CD4-positive, alpha-beta T cell treated with Interleukin-17A for 4 hours (primary cell): ENCODE measurements around the gene CDC42BPB.
"Not testable (repeated sequence)": the region's sequence is repeated elsewhere in the genome, so short reads cannot be mapped to it uniquely, and the experiment has no call there.

Experiments used
- DNase-seq: peaks from one replicate; pipeline ENCODE4 v3.0.0-alpha.2; 2020; ENCODE audit warnings: mixed read lengths

The CDC42BPB gene

DNA sequence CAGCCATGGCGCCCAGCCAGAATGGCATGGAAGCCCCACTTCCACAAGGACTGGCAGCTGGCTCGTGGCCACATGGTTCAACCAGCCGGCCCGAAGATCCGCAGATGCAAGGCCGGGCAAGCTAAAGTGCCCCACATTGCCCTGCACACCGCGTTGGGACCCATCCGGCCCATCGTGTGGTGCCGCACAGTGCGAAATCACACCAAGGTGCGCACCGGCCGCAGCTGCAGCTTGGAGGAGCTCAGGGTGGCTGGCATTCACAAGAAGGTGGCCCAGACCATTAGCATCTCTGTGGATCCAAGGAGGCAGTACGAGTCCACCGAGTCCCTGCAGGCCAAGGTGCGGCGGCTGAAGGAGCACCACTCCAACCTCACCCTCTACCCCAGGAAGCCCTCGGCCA is 15.9 kb downstream of the CDC42BPB start:
- no peak for DNase-seq

DNA sequence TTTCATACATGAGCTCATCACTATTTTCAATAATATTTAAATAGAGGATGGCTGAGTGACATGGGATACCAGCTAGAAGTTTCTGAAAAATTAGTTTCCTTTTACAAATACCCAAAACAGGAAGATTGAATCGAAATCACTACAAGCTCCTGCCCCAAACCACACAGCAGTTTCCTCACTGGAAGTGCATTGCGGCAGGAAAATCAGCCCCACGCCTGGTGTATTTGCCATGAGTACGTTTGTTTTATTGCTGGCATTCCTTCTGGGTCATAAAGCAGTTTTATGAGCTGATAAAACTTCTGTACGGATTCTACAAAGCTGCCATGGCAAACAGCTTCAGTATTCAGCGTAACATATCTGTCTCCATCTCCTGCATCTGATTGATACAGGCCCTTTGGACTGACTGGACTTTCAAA is 23.7 kb downstream of the CDC42BPB start:
- DNase-seq: no peak

DNA sequence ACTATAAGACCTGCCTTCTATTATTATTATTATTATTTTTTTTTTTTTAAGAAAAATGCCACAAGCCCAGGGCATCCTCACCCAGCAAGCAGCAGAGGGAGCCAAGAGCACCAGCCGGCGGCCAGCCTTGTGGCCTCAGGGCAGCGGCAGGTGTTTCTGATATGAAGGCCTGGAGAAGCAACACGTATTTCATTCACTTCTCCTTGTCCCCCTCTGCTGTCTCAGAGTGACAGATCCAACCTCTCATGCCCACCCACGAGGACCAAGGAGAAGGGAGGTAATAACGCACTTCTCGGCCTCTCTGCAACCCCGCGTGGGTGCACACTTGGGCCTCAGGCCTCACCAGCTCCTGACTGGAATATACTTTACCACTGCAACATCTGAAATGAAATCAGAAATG is 25.4 kb downstream of the CDC42BPB start:
- DNase-seq: no peak

DNA sequence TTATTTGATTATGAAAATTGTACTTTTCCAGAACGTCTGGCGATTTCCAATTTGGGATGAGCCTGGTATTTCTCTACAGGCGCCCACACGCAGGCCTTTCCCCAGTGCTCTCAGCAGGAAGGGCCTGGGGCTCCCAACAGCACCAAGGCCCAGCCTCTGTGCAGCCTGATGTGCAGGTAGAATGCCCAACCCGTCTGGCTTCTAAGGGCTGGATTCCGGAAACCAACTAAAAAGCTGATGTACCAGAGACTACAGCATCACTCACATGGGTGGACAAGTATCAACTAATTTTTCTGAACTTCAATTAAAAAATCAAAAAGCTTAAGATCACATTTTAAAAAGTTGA is 25.8 kb downstream of the CDC42BPB start:
- no peak for DNase-seq

DNA sequence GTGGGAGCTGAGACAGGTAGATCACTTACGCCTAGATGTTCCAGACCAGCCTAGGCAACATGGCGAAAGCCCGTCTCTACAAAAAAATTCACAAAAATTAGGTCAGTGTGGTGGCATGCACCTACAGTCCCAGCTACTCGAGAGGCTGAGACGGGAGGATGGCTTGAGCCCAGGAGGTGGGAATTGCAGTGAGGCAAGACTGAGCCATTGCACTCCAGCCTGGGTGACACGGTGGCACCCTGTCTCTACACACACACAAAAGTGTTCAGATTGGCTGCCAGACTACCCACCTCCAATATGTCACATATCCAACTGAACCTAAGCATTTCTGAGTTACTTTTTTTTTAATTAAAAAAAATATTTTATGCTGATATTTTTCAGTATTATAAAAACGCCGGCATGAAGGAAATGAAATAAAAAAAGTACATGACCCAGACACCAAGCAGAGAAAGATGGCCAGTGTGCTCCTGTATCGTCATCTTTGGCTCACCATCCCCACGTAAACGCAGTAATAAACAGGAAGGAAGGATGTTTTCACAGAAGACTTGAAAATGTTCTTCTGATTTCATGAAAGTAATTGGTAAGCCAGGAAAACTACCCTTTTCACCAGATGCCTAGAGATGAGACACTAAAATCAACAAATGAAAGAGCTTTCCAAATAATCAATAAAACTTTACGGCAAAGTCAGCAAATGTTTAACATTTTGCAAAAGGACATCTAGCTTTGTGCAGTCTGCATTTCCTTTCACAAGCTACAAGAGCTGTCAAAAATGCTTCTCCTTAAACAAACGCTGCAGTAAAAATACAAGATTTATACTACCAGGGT is 26.4 kb downstream of the CDC42BPB start:
- no peak for DNase-seq

DNA sequence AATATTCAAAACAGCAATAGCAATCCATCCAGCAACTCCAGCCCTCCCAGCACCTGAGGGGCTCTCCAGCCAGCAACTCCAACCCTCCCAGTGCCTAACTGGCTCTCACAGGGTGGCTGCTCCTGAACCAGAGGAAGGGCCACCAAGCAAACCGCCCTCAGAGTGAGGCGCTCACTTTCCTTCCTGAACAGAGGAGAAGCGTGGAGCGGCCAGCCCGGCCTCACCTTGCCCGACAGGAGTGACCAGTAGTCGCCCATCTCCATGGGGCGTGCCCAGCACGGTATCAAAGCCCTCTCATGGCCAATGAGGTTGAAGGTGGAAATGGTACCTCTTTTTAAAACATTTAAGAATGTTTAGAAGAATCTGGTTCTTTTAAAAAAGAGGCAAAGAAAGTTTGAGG is 27.4 kb downstream of the CDC42BPB start:
- no peak for DNase-seq

DNA sequence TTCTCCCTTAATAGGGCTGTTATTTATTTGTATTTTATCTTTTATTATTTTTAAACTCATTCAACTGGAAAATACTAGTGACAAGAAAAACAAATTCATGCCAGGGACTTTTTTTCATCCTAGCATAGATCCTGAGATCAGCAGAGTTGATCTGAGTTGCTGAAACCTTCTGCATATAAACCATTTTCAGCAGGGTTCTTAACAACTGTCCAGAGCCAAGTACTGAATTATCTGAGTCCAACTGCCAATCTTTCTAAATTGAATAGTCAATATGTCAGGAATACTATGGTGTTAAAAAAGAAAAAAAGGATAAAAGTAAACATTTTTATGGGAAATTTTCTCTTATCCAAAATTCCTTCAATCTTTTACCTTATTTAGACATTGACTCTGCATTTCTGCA is 28.6 kb downstream of the CDC42BPB start:
- DNase-seq: no peak

DNA sequence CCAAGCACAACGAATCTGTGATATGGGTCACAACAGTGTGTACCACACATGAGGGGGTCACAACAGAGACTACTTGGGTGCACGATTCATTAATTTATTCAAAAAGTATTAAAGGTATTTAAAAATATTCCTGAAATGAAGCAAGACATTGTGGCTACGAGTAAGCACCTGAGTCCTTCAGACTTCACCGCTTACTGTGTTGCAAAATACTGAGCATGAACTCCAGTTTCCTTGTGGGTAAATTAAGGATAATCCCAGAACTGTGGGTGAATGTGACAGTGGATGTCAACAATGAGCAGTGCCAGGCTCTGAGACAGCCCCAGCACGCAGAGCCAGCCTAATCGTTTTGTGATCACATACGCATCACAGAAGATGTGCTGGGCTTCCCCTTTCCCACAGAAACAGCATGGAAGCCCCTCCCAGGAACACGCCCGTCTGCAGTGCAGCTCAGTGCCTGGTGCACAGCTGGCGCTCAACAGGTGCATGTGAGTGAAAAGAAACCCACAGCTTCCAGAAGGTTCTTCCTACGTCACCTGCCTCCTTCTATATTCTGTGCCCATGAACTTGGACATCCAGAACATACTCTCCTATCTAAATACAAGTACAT is 29.1 kb downstream of the CDC42BPB start:
- no peak for DNase-seq

DNA sequence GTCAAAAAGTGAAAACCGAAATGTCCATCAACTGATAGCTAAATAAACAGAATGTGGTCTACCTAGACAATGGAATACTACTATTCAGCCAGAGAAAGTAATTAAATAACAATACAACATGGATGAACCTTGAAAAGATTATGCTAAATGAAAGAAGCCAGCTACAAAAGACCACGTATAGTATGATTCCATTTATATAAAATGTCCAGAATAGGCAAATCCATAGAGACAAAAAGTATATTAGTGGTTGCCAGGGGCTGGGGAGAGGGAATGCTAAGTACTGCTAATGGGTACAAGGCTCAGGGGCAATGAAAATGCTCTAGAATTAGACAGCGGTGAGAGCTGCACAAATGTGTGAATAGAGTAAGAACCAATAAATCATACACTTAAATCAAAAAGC is 29.9 kb downstream of the CDC42BPB start:
- DNase-seq: no peak

DNA sequence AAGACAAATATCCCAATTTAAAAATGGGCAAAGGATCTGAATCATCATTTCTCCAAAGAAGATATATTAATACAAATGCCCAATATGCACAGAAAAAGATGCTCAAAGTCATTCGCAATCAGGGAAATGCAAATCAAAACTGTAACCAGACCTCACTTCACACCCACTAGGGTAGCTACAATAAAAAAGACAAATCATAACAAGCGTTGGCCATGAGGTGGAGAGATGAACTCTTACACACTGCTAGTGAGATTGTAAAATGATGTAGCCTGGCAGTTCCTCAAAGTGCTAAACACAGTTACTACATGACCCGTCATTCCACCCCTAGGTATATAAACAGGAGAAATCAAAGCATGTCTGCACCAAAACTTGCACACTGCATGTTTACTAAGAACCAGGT is 30.4 kb downstream of the CDC42BPB start:
- DNase-seq: no peak

DNA sequence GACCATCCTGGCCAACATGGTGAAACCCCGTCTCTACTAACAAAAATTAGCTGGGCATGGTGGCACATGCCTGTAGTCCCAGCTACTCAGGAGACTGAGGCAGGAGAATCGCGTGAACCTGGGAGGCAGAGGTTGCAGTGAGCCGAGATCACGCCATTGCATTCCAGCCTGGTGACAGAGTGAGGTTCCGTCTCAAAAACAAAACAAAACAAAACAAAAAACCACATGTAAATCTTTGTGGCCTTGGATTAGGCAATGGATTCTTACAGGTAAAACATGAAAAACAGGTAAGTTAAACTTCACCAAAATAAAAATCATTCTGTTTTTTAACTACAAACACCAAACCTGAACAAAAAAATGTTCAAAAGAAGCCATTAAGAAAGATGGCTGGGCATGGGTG is 31.2 kb downstream of the CDC42BPB start:
- DNase-seq: not testable (repeated sequence)

DNA sequence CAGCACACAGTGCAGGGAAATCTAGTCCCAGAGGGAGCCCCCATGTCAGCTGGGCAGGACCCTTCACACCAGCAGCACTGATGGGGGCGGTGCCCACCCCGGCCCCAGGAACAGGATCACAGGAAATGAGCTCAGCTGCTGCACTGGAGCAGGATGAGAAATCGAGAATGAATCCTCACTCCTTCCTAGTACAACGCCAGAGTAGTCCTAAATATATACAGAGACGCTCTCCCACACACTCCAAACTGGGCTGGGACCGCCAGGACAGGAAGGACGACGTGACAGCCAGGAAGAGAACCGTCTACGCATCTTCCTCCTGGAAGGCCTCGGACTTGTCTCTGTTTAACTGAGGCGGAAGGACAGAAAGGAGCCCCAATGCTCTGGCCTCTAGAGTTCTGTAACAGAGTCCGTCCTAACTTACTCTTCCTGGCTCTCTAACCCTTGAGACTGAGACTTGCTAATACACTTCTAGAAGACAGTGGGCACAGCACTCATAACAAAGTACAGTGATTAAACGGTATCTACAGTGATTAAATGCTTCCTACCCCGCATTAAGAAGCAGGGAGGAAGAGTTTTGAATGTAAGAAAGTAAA is 33.4 kb downstream of the CDC42BPB start:
- DNase-seq: no peak

DNA sequence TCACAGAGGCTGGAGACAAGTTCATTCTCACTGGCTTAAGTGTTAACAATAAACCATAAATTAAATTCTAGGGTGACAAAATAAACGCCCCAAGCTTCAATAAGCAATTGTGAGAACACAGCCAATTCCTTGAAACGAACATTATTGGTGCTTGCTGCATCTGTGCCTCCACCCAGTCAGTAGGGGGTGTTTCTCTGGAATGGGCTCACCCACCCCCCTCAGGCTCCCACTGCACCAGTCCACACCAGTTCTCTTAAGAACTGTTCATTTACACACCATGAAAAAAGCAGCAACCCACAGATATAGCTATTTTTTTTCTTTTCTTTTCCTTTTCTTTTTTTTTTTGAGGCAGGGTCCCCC is 34.7 kb downstream of the CDC42BPB start:
- DNase-seq: no peak

DNA sequence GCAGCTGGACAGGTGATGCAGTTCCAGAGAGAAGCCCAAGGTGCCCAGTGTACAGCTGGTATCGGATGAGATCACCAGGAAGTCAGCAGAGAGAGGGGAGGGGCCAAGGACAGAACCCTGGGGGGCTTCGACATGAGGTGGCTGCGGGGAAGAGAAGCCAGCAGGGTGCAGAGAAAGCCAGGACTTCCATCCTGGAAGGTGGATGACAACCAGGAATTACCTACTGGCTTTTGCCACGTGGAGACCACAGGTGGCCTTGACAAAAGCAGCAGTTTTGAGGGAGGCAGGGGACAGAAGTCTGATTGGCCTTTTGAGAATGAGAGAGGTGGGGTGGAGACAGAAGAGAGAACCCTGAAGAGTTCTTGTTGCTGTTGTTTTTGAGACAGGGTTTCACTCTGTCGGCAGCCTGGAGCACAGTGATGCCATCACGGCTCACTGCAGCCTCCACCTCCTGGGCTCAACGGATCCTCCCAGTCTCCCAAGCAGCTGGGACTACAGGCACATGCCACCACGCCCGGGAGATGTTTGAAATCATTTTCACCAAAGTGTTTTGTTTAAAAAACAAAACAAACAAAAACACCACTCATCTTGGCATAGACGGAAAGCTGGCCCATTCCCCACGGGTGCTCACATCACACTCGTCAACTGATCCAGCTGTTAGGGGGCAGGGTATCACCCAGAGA is 35.2 kb downstream of the CDC42BPB start:
- no peak for DNase-seq

DNA sequence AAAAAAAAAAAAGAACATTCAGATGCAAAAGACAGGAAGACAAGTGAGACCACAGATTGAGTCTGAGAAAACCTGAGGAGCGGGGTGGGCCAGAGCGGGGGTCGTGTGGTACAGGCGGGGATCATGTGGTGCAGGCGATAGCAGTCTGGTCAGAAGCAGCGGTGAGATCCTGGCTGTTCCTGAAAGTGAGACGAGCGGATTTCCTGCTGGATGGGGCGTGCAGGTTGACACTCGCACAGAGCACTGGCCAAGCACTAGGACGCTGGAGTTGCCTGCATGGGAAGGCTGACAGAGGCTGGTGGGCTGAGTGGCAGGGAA is 35.7 kb downstream of the CDC42BPB start:
- DNase-seq: no peak

DNA sequence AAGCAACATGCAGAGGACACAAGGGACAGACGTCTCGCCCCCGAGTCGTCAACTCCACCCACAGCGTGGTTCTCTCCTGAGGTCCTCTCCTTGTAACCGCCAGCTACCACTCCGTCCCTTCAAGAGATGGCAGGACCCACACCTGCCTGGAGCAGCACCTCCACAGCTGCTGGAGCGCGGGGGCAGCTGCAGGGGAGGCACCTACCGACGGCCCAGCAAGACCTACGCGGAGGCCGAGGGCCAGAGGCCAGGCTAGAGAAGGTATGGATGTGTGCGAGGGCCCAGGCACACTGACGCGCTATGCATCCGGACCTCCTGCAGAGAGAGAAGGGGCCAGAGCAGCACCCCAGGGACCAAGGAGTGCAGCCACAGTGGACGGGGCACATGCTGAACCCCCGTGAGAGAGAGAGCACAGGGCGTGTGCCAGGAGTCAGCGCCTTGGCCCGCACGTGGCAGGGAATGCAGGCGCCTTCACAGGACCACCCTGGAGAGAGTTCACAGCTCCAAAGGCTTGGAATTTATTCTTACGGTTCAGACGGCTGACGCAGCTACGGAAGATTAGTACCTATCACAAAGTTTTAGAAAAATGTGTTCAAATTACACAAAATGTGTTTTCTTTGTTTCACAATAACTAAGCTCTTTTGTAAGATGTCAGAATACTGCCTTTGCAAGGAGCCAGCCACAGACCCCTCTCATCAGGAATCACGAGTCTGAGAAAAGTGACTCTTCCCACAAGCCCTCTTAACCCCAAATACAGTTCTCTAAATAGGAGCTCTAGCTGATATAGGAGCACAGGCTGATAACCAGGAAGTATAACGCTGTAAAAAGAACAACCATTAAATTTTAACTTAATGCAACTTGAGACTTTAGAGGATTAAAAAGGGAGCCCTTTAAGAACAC is 36.8 kb downstream of the CDC42BPB start:
- no peak for DNase-seq

DNA sequence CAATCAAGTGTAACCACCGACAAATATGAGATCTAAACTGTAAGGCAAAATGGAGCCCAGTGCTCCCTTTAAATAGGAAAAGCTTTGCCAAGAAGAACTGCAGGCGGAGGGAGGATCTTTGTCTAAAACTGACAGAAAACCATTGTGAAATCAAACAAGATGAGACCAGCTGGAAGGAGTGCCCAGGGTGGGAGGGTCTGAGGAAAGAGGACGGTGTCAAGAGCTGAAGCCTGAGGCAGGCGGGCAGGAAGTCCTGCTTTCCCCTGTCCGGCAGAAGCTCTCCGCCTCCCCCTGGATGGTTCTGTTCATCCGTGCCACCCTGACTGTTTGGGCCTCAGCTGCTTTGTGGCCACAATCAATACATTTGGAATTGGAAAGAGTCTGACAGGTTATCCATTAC is 37.5 kb downstream of the CDC42BPB start:
- DNase-seq: no peak

DNA sequence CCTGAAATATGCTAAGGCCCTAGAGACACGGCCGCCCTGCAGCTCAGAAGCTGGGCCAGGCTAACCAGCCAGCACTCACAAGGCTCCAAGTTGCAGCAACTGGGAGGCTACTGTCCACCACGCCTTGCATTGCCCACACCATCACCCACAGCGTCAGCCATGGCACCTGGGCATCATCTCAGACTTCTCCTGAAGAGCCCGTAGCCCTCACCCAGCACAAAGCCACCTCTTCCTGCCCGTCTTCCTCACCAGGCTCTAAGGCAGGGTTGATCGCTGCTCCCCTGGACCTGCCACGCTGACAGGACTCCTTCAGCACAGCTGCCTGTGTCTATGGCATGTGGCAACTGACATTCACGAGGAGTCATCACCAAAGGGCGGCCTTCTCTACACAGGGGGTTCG is 38.1 kb downstream of the CDC42BPB start:
- no peak for DNase-seq

DNA sequence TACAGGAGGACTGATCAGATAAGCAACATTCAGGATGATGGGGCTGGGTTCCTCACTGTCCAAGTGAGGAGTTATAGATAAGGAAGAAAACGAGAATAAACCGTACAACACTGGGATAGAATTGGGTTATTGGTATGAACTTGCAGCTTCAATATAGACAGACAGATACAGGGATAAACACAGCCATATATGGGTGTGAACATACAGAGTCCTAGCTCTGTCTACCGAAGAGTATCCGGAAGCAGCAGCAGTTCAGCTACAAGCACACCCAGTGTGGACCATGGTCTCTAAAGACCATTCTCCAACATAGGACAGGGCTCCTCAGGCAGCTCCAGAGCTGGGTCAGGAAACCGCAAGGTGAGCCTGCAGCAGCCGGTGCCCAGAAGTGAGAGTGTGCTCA is 40.8 kb downstream of the CDC42BPB start:
- no peak for DNase-seq

DNA sequence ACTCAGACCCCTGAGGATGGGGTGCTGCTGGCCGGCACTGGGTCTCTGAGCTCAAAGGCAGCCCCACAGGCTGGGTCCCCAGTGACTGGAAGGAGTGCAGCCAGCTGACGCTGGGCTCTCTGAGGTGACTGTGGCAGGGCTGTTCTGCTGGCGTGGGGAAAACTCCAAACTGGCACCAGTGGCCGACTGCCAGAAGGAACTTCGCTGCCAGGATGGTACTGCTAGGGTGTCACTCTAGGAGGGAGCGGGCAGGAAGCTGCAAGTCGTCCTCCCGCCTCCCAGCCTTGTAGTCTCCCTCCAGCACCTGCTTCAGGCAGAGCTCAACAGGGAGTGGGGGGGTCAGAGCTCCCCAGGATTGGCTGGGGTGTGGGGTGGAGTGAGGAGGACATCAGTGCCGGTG is 41.3 kb downstream of the CDC42BPB start:
- DNase-seq: no peak

DNA sequence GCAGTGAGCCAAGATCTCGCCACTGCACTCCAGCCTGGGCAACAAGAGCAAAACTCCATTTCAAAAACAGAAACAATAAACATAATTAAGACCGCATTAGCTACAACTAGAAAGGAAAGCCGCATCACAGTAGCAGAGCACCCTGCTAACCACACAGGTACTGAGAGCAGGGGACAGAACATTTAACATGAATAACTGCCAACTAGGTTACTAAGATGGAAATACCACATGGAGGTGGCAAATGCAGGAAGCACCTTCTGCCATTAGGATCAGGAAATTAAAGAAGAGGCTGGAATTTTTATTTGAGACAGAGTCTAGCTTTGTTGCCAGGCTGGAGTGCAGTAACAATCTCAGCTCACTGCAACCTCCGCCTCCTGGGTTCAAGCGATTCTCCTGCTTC is 41.9 kb downstream of the CDC42BPB start:
- no peak for DNase-seq

DNA sequence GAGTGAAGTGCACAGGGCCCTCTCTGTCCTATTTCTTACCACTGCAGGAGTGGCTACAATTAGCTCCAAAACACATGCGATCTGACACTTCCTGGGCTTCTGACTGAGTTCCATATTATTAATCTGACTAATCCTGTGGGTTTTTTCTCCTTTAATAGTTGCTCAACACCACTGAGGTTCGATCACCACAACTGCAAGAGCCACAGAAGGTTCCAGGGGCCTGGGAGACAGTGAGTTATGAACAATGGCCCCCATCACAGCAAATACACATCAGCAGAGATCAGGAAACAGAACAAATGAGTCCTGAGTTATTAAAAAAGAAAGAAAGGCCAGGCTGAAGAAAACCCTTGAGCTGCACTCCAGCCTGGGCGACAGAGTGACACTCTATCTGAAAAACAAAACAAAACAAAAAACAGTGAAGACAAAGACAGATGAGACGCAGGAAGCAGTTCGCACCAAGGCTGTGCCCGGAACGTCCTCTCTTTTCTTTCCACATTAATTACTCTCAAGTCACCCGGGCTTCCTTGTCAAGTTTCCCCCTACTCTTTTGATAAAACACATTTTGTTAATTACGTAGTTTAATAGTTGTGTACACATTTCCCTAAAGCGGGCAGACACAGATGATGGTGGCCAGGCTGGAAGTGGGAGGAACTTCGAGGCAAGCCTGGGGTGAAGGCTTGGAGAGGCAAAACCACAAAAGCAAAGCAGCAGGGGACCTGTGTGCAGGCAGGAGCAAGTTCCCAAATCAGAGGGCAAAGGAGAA is 42.7 kb downstream of the CDC42BPB start:
- DNase-seq: no peak
